ENCODE measurements around the gene PRG2.
"Not testable (repeated sequence)": the region's sequence is repeated elsewhere in the genome, so short reads cannot be mapped to it uniquely, and the experiment has no call there.

Gene PRG2

DNA sequence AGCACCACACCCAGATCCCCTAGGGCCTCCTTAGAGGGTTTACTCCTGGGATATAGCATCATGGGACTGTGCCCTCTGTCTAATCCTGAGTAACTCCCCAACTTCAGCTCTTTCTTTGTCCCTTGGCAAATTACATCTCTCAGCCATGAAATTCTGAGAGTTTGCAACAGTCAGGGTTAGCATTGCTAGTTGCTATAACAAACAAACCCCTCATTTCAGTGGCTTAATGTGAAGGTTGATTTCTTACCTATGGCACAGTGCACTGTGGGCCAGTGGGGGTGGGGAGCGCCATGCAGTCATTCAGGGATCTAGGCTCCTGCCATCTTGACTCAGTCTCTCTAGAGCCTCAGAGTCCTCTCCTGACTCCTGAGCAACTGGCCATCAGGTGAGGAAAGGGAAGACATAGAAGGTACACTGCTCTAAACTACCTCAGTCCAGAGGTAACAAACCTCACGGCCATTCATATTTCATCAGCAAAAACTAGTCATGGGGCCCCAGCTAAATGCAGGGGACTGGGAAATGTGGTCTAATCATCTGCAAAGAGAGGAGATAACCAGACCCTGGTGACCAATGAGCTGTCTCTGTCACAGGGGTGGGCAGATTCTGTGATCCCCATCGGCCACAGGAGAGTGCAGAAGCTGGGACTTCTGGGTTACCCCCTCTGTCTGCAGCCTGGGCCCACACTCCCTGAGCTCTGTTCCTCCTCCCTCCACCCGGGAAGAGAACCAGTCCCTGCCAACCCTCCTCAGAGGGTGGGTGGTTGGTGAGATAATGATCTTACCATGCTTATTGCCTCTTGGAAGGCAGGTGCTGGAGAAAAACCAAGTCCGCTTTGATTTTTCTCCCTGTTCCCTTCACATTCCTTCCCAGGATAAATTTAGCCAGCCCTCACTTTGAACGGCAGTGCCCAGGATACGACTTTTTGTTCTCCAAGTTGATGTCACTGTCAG lies 27.0 kb downstream of the PRG2 start:
- no peak for DNase-seq

GRCh38 chr11:57361926-57362325 lies 28.5 kb downstream of the PRG2 start:
- no peak for DNase-seq

- DNase-seq: not testable (repeated sequence)
These were observed 29.0 kb downstream of the PRG2 start for GRCh38 chr11:57361420-57361819.

- no peak for DNase-seq
These were observed 29.5 kb downstream of the PRG2 start for GRCh38 chr11:57360991-57361390.

DNA sequence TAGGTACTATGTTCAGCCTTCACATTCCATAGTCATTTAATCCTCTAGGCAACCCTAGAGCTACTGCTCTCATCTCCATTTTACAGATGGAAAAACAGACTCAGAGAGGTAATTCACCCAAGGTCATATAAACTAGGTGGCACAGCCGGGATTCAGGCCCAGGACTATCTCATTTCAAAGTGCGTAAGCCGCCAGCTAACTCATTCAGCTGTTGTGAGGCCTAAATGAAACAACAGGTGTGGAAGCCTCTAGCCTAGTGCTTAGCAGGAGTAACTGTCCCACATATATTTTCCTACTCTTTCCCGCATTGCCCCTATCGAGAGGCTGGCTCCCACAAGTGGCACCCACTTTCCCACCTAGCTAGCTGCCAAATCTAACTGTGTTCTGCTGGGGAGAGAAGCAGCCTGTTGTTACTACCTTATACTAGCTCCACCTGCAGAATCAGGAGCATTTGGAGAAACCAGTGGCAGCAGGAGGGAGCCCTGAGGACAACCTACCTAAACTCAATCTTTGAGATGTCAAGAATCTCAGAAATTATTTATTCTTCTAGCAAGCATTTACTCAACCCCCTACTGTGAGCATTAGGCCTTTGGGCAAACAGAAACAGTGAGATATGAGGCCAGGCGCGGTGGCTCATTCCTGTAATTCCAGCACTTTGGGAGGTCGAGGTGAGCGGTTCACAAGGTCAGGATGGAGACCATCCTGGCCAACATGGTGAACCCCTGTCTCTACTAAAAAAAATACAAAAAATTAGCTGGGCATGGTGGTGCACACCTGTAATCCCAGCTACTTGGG lies 30.4 kb downstream of the PRG2 start:
- no peak for DNase-seq

- no peak for DNase-seq
These were observed 31.1 kb downstream of the PRG2 start for GRCh38 chr11:57359396-57359795.

DNA sequence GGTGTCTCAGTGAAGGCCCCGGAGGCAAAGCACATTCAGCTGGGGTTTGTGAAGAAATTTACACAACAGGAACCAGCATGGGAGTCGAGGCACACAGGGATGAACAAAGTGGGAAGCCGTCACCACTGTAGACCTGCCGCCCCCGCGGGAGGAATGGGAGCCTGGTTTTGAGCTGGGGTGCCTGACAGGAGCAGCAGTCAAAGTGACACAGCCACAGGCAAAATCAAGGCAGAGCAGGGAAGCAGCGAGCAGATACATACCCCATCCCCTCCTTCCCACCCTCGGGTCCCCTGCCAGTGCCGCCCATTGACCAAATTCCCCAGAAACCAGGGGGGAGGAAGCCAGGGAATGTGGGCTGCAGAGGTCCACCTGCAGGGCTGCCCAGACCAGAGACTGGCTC lies 31.5 kb downstream of the PRG2 start:
- DNase-seq: no peak

GRCh38 chr11:57358543-57358961 lies 31.9 kb downstream of the PRG2 start:
- no peak for DNase-seq

GRCh38 chr11:57357856-57358255 lies 32.6 kb downstream of the PRG2 start:
- no peak for DNase-seq

- DNase-seq: no peak
These were observed 33.1 kb downstream of the PRG2 start for GRCh38 chr11:57357310-57357709.

DNA sequence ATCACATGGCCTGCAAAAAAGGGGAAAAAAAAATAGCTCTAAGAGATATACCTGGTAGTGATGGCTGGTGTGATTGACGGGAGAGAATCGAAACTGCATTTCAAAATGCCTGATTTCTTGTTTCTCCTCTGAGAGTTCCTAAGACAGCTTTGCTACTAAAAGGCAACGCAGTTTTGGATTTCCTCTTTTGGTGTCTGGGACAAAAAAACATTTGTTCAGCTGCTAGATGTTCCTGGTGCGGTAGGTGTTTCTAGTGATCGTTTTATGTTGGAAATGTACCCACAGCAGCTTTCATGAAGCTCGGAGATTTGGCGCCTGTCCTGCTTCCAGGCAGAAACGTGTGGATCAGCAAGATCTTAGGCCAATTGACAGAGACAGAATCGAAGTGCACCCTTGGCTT lies 34.2 kb downstream of the PRG2 start:
- DNase-seq: no peak

GRCh38 chr11:57354699-57355098 lies 35.8 kb downstream of the PRG2 start:
- DNase-seq: peak; percentile 76

- DNase-seq: no peak
These were observed 36.6 kb downstream of the PRG2 start for GRCh38 chr11:57353852-57354251.

- no peak for DNase-seq
These were observed 37.0 kb downstream of the PRG2 start for GRCh38 chr11:57353446-57353845.

DNA sequence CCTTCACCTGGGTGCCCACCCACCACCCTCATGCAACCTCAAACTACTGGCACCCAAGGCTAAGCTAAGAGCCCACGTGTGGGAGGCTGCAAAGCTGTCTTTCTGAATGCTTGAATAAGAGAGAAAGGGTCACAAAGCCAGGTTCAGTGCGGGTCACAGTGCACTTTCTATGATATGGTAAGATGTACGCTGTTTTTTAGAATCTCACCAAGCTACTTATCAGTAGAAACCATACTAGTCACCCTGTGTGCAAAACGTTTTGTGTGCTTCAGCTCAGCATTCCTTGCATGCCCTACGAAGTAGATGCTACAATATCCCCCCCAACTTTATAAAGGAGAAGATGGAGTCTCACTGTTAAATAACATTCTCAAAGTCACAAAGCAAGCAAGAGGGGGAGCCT lies 37.4 kb downstream of the PRG2 start:
- DNase-seq: no peak

DNA sequence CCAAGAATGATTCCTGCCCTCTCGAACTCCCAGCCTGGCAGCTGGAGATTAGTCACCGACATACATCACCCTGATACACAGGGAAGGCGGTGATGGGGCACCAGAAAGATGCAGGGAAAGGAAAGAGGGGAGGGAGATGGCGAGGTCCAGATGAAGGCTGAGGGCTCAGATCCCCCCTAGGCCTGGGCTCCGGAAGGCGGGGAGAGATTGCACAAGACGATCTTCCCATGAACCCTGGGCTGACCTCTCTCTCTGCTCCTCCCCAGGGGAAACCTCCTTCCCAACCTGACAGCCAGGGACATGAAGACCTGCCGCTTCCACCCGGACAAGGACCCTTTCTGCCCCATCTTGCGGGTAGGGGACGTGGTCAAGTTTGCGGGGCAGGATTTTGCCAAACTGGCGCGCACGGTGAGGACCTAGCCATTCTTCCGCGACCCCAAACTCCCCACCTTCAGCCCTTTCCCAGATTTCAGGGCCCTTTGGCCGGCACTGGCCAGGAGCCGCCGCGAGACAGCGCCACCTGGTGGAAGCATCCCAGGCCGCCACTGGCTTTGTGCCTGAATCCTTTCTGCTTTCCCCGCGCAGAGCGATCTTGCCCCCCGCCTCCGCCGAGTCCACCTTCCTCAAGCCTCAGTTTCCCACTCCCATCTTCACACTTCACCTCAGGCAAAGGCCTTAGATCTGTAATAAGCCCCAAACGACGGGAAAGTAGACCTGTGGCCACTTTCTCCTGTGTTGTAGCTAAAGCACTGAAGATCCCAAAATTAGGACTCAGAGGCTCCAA lies 40.8 kb downstream of the PRG2 start:
- DNase-seq: no peak

DNA sequence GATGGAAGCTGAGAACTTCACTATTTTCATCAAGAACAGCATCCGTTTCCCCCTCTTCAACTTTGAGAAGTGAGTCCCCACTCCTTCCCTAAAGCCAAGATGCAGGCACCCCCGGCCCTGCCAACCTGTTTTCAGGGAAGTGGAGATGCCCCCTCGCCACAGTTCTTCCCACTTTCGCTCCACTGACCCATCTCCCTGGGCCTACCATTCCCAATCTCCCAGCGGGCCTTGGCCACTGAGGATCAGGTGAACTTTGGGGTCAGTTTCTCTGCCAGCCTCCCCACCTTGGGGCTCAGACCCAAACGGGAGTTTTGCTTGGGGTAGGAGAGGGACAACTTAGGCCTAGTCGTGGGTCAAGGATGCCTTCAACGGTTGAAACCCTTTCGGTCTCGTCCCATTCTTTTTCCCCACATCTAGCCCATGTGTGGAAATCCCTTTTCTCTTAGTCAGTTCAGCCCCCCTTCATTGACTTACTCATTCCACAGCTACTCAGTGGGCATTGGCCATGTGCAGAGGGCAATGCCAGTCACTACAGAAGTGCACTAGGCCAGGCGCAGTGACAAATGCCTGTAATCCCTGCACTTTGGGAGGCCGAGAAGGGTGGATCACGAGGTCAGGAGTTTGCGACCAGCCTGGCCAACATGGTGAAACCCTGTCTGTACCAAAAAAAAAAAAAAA lies 41.7 kb downstream of the PRG2 start:
- DNase-seq: no peak

- DNase-seq: no peak
These were observed 42.4 kb downstream of the PRG2 start for GRCh38 chr11:57348052-57348451.

DNA sequence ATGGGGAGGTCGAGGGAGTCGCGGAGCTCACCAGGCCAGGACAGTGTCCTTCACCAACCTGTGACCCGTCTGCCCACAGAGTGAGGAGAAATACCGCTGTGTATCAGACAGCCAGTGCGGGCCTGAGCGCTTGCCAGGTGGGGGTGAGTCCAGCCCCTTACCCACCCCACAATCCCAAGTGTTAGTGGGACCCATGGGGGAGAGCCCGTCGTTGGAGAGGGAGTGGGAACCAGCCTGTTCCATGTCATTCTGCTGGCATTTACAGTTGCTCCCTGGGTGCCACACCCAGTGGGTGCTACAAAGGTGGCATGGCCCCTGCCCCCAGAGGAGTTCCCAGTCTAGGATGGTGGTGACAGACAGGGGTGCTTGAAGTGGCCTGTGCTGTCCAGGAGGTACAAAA lies 43.1 kb downstream of the PRG2 start:
- no peak for DNase-seq

- DNase-seq: peak; percentile 30
These were observed 44.8 kb downstream of the PRG2 start for GRCh38 chr11:57345555-57346211.

DNA sequence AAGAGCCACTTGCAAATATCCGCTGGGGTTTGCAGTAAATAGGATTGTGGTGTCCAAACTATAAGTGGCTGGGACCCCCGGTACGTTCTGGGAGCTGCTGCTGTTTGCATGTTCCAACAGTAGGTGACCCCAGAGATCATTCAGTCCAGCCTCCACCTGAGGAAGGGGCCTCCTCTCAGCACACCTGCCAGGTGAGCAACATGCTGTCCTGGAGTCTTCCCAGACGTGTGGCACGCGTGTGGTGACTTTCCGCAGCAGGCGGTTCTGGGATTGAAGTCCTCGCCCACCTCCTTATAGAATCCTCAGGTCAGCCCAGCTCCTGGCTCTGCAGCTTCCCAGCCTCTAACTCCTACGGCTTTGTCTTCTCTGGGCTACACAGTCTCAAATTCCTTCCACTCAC lies 45.6 kb downstream of the PRG2 start:
- DNase-seq: no peak

GRCh38 chr11:57343825-57344224 lies 46.6 kb downstream of the PRG2 start:
- no peak for DNase-seq
